Naive thymus-derived CD4-positive, alpha-beta T cell (primary cell): ENCODE data around the gene SCAF4. TPM values are rescaled to one million over a fixed set of nuclear protein-coding genes. Genes with fewer than 3 reads are reported as not detected.

Experiments
- ATAC-seq: fragments of 150-1000 bp; cut with Tn5 transposase; 2 replicates; pipeline ENCODE4 v1.10.0; 2021; ENCODE audit warnings: mild to moderate bottlenecking, moderate library complexity
- CTCF ChIA-PET: fragments of 350-600 bp; sonication (Branson Sonifier 250); formaldehyde crosslinking; loops from one replicate; lab custom pipeline; 2021; ENCODE audit warnings: antibody characterized with exemption; lab: Charles Lee
- POLR2A ChIA-PET: fragments of 350-600 bp; sonication (Branson Sonifier 250); formaldehyde crosslinking; loops from one replicate; lab custom pipeline; 2021; ENCODE audit warnings: antibody characterized with exemption, inconsistent platforms; lab: Charles Lee
- DNase-seq, 9 donors: peaks; one replicate each; pipeline versions ENCODE4 v3.0.0 to v3.0.0-alpha.2; 2020 to 2022; ENCODE audit warnings: mixed read lengths in 1 of 9
- H3K27ac ChIP-seq: one replicate; pipeline ENCODE4 v1.7.0; 2013; ENCODE audit warnings: mild to moderate bottlenecking, low read depth, low read length, moderate library complexity
- H3K27me3 ChIP-seq, 2 donors: one replicate each; pipeline ENCODE4 v1.7.0; 2013; ENCODE audit warnings: low read length in 2 of 2, mild to moderate bottlenecking in 2 of 2, moderate library complexity in 2 of 2; ENCODE audit not compliant: control insufficient read depth in 2 of 2, insufficient read depth in 2 of 2
- H3K36me3 ChIP-seq, 3 experiments: 1 replicate in 2 of 3; 2 replicates in 1 of 3; pipeline ENCODE4 v1.7.0; 2013; ENCODE audit warnings: low read length in 3 of 3, mild to moderate bottlenecking in 3 of 3, moderate library complexity in 1 of 3; ENCODE audit not compliant: insufficient read depth in 3 of 3, control insufficient read depth in 2 of 3
- H3K4me1 ChIP-seq, 2 donors: one replicate each; pipeline ENCODE4 v1.7.0; 2013; ENCODE audit warnings: low read length in 2 of 2, mild to moderate bottlenecking in 2 of 2, moderate library complexity in 1 of 2; ENCODE audit not compliant: control insufficient read depth in 2 of 2, insufficient read depth in 2 of 2
- H3K4me3 ChIP-seq: 2 replicates; pipeline ENCODE4 v1.7.0; 2013; ENCODE audit warnings: mild to moderate bottlenecking, low read length
- H3K9me3 ChIP-seq, 3 experiments: 1 replicate in 2 of 3; 2 replicates in 1 of 3; pipeline ENCODE4 v1.7.0; 2013; ENCODE audit warnings: low read length in 3 of 3; ENCODE audit not compliant: control insufficient read depth in 2 of 3
- H3K27ac Mint-ChIP-seq, 9 donors: one replicate each; pipeline ENCODE4 v1.8.0; 2020 to 2022; ENCODE audit warnings: mixed read lengths in 9 of 9, mild to moderate bottlenecking in 8 of 9, moderate library complexity in 5 of 9, inconsistent platforms in 2 of 9
- H3K27me3 Mint-ChIP-seq, 5 donors: one replicate each; pipeline ENCODE4 v1.8.0; 2021 to 2022; ENCODE audit warnings: mixed read lengths in 5 of 5, mild to moderate bottlenecking in 1 of 5
- H3K36me3 Mint-ChIP-seq, 5 donors: one replicate each; pipeline ENCODE4 v1.8.0; 2020 to 2022; ENCODE audit warnings: mixed read lengths in 5 of 5, mild to moderate bottlenecking in 3 of 5, inconsistent platforms in 1 of 5
- H3K4me1 Mint-ChIP-seq, 7 donors: one replicate each; pipeline ENCODE4 v1.8.0; 2020 to 2022; ENCODE audit warnings: mixed read lengths in 7 of 7, mild to moderate bottlenecking in 3 of 7, inconsistent platforms in 1 of 7
- H3K4me3 Mint-ChIP-seq, 10 donors: one replicate each; pipeline ENCODE4 v1.8.0; 2020 to 2022; ENCODE audit warnings: mild to moderate bottlenecking in 10 of 10, mixed read lengths in 10 of 10, moderate library complexity in 6 of 10, inconsistent platforms in 2 of 10
- H3K9me3 Mint-ChIP-seq, 11 donors: one replicate each; pipeline ENCODE4 v1.8.0; 2020 to 2022; ENCODE audit warnings: mixed read lengths in 11 of 11, mild to moderate bottlenecking in 4 of 11, inconsistent platforms in 1 of 11, moderate library complexity in 1 of 11
- intact Hi-C, 2 donors: fragments of 100-400 bp; cut with micrococcal nuclease; formaldehyde crosslinking; loops; one replicate each; pipeline ENCODE4 v1.15.1; 2023
- polyA plus RNA-seq, 2 donors: library from polyadenylated mRNA; unstranded; fragments of 300-500 nt; fragmentation: Illumina TruSeq; gene quantifications; one replicate each; pipeline ENCODE4 v1.2.3, GENCODE V29; 2021
- total RNA-seq, 6 experiments: library from RNA in 5 of 6; stranded (reverse) in 5 of 6; gene quantifications; 1 replicate in 5 of 6; 2 replicates in 1 of 6; pipeline ENCODE4 v1.2.3 and lab custom pipeline; 2021 to 2026

The SCAF4 gene
- total and polyA plus RNA-seq, 7 experiments from 2014 or later = 20.4 to 69.7 (median 58.9) TPM

DNA sequence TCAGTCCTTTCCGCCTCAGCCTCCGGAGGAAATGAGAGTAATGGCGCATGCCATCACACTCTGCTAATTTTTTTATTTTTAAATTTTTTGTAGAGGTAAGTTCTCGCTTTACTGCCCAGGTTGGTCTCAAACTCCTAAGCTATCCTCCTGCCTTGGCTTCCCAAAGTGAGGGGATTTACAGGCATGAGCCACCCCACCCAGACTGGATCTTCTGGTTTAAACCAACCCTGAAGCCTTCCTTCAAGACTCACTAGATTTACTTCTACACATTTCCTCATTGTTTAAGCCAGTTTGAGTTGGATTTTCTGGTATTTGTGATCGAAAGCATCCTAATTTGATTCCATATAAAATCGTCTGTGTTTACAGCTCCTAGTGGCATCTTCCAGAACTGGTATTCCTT is 23.1 kb upstream of the SCAF4 start:
- Mint-ChIP-seq H3K4me3 (no peak overlapping the region), H3K36me3 (no peaks in the 10 kb centered on the region), H3K27me3 (peaks cover 0 to 5% (median 2%) of the 10 kb centered on the region in 5 donors), H3K27ac (no peak overlapping the region), H3K9me3 (no peaks in the 10 kb centered on the region), H3K4me1 (peaks cover 0 to 2% (median 0%) of the 10 kb centered on the region in 7 donors)
- Histone ChIP-seq H3K4me3 (no peak overlapping the region), H3K27ac (no peak overlapping the region), H3K36me3 (no peaks in the 10 kb centered on the region), H3K27me3 (no peaks in the 10 kb centered on the region), H3K4me1 (no peaks in the 10 kb centered on the region), H3K9me3 (no peaks in the 10 kb centered on the region)
- no peak for ATAC-seq
- intact Hi-C loops = no loop called here
- POLR2A ChIA-PET = no interaction called here
- DNase-seq = no peak
- CTCF ChIA-PET = no interaction called here

DNA sequence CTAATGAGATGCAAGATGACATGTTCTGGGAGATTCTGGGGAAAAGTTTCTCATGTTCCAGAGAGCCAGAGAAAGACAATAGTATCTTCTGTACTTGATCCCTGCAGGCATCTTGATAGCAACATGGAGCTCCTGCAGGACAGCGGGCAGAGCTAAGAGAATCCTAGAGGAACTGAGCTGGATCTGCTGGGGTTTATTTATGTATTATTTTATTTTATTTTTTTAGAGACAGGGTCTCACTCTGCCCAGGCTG is 22.7 kb upstream of the SCAF4 start:
- DNase-seq (no peak), ATAC-seq (no peak)
- CTCF ChIA-PET = interaction anchor here (0.5 kb wide), 1 partner anchor 653 kb away, joined by 3 read pairs; no protein-coding TSS in a partner anchor
- Mint-ChIP-seq H3K9me3 (no peaks in the 10 kb centered on the region), H3K4me1 (no peaks in the 10 kb centered on the region), H3K27ac (no peak overlapping the region), H3K36me3 (no peaks in the 10 kb centered on the region), H3K4me3 (no peak overlapping the region), H3K27me3 (peaks cover 0 to 5% (median 2%) of the 10 kb centered on the region in 5 donors)
- H3K27ac ChIP-seq = no peak overlapping the region
- no peak overlapping the region for H3K4me3 ChIP-seq
- POLR2A ChIA-PET = no interaction called here
- no peaks in the 10 kb centered on the region for H3K9me3 ChIP-seq
- no peaks in the 10 kb centered on the region for H3K27me3 ChIP-seq
- no peaks in the 10 kb centered on the region for H3K36me3 ChIP-seq
- intact Hi-C loops = no loop called here
- no peaks in the 10 kb centered on the region for H3K4me1 ChIP-seq

DNA sequence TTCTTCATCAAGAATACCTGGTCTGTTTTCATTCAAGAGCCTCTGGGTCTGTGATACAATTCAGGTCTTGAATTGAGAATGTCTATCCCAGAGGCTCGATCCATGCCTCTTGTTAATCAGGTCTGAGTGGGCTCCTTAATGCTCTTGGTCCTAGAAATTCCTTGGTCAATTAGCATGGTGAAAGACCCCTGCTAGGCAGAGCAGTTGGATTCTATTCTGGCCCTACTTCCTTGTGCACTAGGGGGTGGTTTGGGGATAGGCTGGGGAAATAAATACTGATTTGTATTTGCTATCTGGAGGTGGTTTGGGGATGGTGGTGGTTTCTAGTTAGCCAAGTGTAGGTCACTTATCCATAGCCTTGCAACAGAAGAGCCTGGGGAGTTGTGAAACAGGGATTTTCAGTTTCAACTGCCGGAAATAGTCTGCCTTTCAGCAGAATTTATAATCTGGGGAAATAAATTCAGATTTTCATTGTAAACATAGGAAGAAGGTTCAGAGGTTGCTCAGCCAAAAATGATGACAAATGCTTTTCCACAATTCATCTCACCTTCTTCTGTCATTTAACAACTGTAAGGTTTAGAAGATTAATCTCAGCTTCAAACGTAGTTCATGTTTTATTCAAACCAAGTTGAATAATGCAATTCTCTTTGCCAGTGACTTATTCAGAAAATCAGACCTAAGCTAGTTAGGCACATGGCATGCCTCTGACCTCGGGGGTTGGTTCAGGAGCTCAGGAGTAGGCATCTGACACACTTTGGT is 22.2 kb upstream of the SCAF4 start:
- intact Hi-C loops = no loop called here
- CTCF ChIA-PET = interaction anchor here (0.5 kb wide), 1 partner anchor 653 kb away, joined by 3 read pairs; no protein-coding TSS in a partner anchor
- no peak overlapping the region for H3K4me3 Mint-ChIP-seq

DNA sequence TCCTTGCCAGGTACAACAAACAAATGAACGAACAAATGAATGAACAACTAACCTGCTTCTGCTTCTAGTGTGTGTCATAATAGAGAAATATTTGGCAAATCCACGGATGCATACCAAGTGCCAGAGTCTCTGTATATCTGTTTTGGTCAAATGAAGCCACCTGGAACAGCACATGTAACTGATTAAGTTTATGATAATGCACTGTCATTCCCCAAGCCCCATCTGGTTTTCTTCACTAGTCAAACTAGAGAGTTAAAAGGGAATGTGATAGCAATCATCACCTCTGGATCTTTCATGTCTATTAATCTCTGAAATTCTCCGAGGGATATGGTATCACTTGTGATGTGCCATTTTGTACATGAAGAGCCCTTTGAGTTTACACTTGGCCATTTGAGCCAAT is 21.0 kb upstream of the SCAF4 start:
- Histone ChIP-seq H3K36me3 (no peaks in the 10 kb centered on the region), H3K27ac (no peak overlapping the region), H3K27me3 (no peaks in the 10 kb centered on the region), H3K9me3 (no peaks in the 10 kb centered on the region), H3K4me3 (no peak overlapping the region), H3K4me1 (no peaks in the 10 kb centered on the region)
- Mint-ChIP-seq H3K36me3 (peaks cover 0 to 5% (median under 1%) of the 10 kb centered on the region in 5 donors), H3K4me3 (no peak overlapping the region), H3K27ac (no peak overlapping the region), H3K9me3 (no peaks in the 10 kb centered on the region), H3K27me3 (peaks cover 0 to 8% (median 2%) of the 10 kb centered on the region in 5 donors), H3K4me1 (no peaks in the 10 kb centered on the region)
- intact Hi-C loops = no loop called here
- POLR2A ChIA-PET = no interaction called here
- CTCF ChIA-PET = no interaction called here
- no peak for DNase-seq
- no peak for ATAC-seq

More for the DNA sequence above, 22.2 kb upstream of the SCAF4 start:
- POLR2A ChIA-PET = no interaction called here
- H3K4me1 ChIP-seq = no peaks in the 10 kb centered on the region
- no peak overlapping the region for H3K4me3 ChIP-seq
- Mint-ChIP-seq H3K4me1 (no peaks in the 10 kb centered on the region), H3K27ac (no peak overlapping the region), H3K27me3 (peaks cover 0 to 9% (median 2%) of the 10 kb centered on the region in 5 donors), H3K9me3 (no peaks in the 10 kb centered on the region), H3K36me3 (peaks cover 0 to 4% (median 0%) of the 10 kb centered on the region in 5 donors)
- H3K27me3 ChIP-seq = no peaks in the 10 kb centered on the region
- no peak overlapping the region for H3K27ac ChIP-seq
- ATAC-seq = no peak
- DNase-seq = no peak
- no peaks in the 10 kb centered on the region for H3K9me3 ChIP-seq
- no peaks in the 10 kb centered on the region for H3K36me3 ChIP-seq

DNA sequence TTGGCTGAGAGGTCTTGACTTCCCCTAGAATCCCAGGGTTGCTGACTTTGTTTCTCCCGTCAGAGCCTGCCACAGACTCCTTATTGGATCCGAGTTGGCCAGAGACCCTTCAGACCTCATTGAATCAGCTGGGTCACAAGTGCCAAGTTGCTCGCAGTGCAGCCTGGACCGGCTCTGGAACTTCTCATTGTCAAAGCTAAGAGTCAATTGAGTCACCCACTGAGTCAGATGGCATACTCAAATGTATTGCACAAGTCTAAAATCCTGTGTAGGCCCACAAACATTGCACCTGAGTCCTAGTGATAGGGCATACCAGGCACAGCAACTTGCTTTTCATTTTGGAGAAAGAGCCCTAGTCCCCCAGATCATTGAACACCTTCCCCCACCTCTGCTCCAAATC is 20.4 kb upstream of the SCAF4 start:
- no peaks in the 10 kb centered on the region for H3K4me1 ChIP-seq
- no peaks in the 10 kb centered on the region for H3K9me3 ChIP-seq
- no peak for DNase-seq
- CTCF ChIA-PET = no interaction called here
- ATAC-seq = no peak
- POLR2A ChIA-PET = no interaction called here
- H3K36me3 Mint-ChIP-seq = peaks cover 0 to 5% (median 3%) of the 10 kb centered on the region in 5 donors
- no peak overlapping the region for H3K4me3 Mint-ChIP-seq
- no peaks in the 10 kb centered on the region for H3K4me1 Mint-ChIP-seq
- H3K27me3 ChIP-seq = no peaks in the 10 kb centered on the region
- intact Hi-C loops = no loop called here
- no peak overlapping the region for H3K4me3 ChIP-seq
- H3K27ac Mint-ChIP-seq = no peak overlapping the region
- H3K27ac ChIP-seq = no peak overlapping the region
- H3K9me3 Mint-ChIP-seq = peaks cover 0 to under 1% (median 0%) of the 10 kb centered on the region in 11 donors
- no peaks in the 10 kb centered on the region for H3K36me3 ChIP-seq
- H3K27me3 Mint-ChIP-seq = peaks cover 0 to 8% (median 2%) of the 10 kb centered on the region in 5 donors

DNA sequence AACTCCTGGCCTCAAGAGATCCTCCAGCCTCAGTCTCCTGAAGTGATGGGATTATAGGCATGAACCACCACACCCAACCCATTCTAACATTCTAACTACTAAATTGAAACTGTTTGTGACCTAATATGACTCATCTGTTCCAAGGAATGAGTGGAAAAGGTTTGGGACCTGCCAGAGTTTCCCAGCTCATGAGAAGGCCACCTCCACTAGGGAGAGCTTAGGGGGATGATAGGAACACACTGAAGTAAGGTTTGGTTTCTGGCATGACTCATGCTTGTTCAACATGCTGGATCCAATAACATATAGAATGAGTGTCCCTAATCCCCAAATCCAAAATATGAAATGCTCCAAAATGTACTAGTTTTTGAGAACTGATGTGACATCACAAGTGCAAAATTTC is 18.9 kb upstream of the SCAF4 start:
- Histone ChIP-seq H3K27me3 (no peaks in the 10 kb centered on the region), H3K9me3 (peaks cover 0 to 4% (median 0%) of the 10 kb centered on the region in 3 experiments), H3K4me3 (no peak overlapping the region), H3K36me3 (no peaks in the 10 kb centered on the region), H3K27ac (no peak overlapping the region), H3K4me1 (no peaks in the 10 kb centered on the region)
- ChIA-PET POLR2A (no interaction called here), CTCF (no interaction called here)
- intact Hi-C loops = no loop called here
- Mint-ChIP-seq H3K9me3 (peaks cover 0 to 6% (median 4%) of the 10 kb centered on the region in 11 donors), H3K4me3 (no peak overlapping the region), H3K4me1 (peaks cover 0 to 2% (median 0%) of the 10 kb centered on the region in 7 donors), H3K27ac (no peak overlapping the region), H3K36me3 (peaks cover 0 to 13% (median 9%) of the 10 kb centered on the region in 5 donors), H3K27me3 (peaks cover 0 to 8% (median 3%) of the 10 kb centered on the region in 5 donors)
- DNase-seq (no peak), ATAC-seq (no peak)
